Measurements from ENCODE around the gene VRK1.

The VRK1 gene

GRCh38 chr14:96792003-96792402 is 5.2 kb upstream of the VRK1 start:
- DNase-seq, result no peak

GRCh38 chr14:96792591-96792990 is 4.6 kb upstream of the VRK1 start:
- DNase-seq, result peak; percentile 6

GRCh38 chr14:96793547-96793946 is 3.6 kb upstream of the VRK1 start:
- no peak for DNase-seq

DNA sequence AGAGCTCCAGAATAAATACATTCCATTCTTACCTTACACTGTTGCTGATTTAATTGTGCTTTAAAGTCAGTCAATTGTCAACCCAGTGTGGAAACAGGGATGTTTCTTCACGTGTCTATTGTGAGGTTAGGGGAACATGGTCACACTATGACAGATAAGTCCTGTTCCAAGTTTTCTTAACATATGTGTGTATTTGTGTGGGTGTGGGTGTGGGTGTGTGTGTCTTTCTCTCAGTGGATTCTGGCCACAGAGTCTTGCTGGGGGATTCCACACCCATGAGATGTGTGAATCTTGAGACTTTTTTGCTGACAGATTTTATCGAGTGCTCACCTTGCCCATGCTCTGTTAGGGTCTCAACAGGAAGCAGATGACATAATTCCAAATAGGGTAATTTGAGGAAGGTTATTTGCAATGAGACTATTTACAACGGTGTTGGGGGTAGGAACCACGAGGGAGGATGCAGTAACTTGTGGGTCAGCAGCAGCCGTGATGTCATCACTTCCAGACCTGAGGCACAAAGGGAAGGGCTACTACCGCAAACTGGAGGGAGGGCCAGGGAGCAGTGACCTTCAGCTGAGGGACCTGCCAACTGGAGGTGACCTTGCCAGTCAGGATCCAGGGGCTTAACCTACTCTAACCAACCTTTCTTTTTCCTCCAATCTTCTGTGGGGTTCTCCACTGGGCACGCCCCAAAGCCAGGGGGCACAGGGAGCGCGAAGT is 1.9 kb upstream of the VRK1 start:
- no peak for DNase-seq

DNA sequence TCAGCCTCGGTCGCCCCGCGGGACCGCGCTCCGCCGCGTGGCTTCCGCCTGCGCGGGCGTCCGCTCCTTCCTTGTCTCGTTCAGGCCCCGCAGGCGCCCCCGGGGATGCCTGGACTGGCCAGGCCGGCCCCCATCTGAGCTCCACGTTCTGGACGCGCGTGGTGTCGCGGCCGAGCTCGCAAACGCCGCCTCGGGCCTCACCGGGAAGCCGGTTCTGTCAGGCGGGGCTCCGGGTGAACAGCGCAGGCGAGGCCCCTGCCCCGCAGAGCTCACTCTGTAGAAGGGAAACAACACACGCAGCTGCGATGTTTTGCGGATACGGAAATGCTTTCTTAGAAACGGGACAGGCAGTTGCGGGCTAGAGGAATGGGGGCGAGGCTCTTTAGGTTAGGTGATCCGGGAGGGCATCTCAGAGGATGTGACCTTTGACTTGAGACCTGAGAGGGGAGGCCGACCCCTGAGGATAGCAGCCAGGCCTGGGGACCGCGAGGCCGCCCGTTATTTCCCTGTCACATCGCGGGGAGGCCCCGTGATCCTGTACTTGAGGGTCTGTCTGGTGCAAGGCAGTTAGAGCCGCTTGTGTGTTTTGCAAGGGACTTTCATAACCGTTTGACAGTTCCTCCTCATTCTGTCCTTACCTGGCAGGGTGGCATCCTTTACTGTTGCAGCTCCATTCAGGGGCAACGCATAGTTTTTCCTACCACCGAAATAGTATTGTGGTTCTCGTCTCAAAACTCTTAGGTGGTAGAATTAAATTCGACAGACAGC is 584 bp downstream of the VRK1 start:
- peak; percentile 13 for DNase-seq

GRCh38 chr14:96798956-96799355 is 1.8 kb downstream of the VRK1 start:
- DNase-seq, result no peak

GRCh38 chr14:96799489-96800054 is 2.4 kb downstream of the VRK1 start:
- no peak for DNase-seq

DNA sequence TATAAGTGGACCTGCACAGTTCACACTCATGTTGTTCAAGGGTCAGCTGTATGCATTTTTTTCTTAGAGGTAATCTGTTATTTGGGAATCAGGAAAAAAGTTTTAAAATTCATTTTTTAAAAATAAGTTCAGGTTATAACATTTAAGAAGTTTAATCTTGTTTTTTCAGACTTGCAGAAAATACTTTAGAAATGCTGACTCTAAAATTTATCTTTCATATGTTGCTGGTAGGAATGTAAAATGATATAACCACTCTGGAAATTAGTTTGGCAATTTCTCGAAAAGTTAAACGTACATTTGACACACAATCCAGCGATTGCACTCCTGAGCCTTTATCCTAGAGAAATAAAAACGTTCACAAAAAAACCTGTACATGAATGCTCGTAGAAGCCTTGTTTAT is 4.7 kb downstream of the VRK1 start:
- DNase-seq, result no peak

DNA sequence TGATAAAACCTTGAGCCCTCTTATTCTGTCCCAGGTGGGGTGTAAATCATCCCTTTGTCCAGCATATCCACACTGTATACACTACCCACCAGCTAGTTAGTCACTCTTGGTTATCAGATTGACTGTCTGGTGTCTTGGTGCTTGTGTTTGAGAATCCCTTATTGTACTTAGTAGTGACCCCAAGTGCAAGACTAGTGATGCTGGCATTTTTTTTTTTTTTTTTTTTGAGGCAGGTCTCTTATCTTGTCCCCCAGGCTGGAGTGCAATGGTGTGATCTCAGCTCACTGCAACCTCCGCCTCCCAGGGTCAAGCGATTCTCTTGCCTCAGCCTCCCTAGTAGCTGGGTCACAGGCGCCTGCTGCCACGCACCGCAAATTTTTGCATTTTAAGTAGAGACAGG is 5.8 kb downstream of the VRK1 start:
- DNase-seq, result no peak

- DNase-seq, result no peak
Measured at GRCh38 chr14:96803958-96804357, 6.8 kb downstream of the VRK1 start.

GRCh38 chr14:96804895-96805294 is 7.7 kb downstream of the VRK1 start:
- no peak for DNase-seq

DNA sequence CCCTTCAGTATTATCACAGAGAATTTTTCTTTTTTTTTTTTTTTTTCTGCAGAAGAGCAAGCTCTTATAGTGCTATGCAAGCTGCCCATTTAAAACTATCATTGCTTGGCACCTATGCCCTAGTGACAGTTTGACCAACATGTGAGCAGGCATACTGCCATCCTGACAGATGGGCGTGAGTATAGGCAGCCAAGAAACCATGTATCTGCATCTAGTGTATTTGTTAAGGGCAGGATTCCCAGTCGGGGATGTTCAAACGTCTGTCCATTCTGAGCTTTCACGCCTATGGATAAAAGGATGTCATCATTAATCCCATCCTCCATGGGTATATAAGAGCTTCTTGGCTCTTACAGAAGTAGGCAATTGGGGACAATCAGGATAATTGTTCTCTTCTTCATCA is 8.8 kb downstream of the VRK1 start:
- peak; percentile 48 for DNase-seq

DNA sequence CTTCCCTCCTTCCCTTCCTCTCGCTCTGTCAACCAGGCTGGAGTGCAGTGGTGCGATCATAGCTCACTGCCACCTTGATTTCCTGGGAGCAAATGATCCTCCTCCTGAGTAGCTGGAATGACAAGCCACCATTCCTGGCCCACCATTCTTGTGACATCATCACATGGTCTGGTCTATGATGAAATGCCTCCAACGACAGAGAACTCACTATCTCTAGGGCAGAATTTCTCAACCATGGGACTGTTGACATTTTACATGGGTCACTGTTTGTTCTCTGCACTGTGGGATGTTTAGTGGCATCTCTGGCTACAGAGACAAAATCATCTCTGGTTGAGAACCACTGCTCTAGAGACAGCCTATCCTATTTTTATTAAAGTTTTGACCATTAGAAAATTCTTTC is 9.7 kb downstream of the VRK1 start:
- no peak for DNase-seq

GRCh38 chr14:96808619-96809406 is 11.6 kb downstream of the VRK1 start:
- no peak for DNase-seq

GRCh38 chr14:96811265-96811664 is 14.1 kb downstream of the VRK1 start:
- no peak for DNase-seq

DNA sequence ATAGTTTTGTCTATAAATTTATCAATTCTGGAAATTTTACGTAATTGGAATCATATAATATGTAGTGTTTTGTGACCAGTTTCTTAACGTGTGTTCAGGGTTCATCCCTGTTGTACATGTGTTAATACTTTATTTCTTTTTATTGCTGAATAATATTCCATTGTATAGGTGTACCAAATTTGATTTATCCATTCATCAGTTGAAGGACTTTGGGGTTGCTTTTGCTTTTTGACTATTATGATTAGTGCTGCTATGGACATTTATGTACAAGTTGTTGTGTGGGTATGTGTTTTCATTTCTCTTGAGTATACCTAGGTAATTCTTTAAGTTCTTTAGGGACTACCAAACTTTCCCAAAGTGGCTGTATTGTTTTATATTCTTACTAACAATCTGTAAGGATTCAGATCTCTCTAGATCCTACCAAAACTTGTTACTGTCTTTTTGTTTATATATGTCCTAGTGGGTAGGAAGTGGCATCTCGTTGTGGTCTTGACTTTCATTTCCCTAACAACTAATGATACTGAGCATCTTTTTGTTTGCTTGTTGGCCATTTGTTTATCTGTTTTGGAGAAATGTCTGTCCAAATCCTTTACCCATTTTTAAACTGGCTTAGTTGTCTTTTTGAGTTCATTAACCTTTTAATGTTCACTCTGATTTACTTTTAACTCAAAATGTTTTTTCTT is 14.9 kb downstream of the VRK1 start:
- DNase-seq, result no peak

DNA sequence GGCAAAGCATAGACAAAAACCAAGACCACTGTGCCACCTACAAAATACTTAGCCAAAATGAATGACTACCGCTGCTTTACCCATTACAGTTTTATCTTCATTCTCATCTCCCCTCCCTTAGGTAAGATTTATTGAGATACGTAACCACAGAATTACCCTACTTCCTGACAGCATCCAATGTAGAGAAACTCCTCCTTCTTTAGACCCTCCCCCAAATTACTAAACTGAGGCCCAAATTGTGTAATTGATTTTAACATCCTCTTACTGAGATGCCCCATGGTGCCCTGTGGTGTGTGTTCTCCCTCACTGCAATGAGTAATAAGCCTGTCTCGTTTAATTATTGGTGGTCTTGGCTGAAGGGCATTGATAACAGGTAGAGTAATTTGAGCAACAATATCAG is 19.1 kb downstream of the VRK1 start:
- no peak for DNase-seq

DNA sequence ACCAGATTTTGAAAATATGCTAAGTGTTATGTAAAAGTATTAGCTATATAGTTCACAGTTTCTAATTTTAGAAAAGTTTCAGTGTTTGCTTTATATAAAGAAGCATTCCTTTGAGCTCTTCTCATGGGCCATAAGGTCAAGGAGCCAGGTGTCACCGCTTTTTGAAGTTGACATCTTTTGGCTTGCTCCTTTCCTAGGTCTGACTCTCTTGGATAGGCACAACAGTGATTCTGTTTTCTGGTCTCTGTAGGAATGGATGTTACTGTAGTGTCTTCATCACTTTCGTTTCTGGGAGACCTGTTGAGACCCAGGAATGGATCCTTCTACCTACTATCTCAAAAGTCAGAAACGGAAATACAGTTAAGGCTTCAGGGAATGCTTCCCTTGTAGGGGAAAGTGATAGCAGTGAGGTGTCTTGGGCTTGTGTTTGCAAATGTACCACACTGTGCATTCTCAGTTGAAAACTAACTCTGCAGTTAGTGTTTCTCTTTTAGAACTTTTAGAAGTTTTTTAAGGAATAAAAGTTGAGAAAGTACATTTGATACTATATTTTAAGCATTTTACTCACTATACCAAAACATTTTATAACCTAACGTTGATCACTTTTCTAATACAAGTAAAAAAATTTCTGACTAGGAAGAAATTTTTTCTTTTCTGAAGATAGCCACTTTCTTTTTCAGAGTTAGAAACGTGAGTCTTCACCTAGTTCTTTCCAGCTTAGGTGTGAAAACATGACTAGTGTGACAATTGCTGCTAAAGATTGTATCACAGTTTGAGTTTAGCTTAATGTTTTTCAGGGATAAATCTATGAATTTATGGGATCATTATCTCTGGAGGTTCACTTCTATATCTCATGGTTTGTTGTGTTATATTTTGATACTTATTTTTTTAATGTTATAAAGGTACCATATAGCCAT is 20.8 kb downstream of the VRK1 start:
- DNase-seq, result no peak

GRCh38 chr14:96821501-96821900 is 24.3 kb downstream of the VRK1 start:
- peak; percentile 50 for DNase-seq

- no peak for DNase-seq
Measured at GRCh38 chr14:96823652-96824051, 26.5 kb downstream of the VRK1 start.

DNA sequence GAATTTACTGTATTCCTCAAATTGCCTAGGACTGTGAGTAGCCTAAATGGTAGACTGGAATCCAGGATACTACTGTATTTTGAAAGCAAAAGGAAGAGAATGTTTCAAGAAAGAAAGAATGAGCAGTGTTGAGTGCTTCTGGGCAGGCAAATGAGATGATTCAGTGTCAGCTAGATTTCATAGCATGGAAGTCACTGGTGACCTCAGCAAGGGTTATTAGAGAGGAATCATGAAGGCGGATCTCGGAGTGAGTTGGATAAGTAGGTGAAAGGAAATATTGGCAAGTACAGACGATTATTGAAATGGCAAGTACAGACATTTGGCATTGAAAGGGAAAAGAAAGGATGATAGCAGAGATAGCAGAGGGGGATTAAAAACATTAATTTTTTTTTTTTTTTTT is 27.1 kb downstream of the VRK1 start:
- DNase-seq, result no peak

DNA sequence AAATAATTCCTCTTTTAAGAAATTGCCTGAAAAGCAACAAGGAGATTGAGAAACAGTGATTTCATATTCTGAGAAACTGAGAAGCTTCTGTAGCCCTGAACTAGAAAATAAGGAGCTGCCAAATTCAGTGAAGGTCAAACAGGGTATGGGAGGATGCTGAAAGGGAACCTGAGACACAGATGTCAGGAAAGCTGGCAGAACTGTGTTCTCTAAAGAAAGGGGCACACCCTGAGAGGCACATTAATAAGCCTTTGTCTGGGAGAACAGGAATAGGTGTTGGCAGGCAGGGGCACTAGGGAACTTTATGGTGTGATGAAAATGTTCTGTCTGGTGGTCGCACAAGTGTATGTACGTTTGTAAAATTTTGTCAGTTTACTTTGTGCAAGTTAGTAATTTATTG is 29.6 kb downstream of the VRK1 start:
- peak; percentile 70 for DNase-seq

Data from NCI-H2171 (cell line).